ENCODE data around the gene HNF1A. TPM values are rescaled to one million over a fixed set of nuclear protein-coding genes. Genes with fewer than 3 reads are reported as not detected.

Gene HNF1A
- total RNA-seq, 1 donor from 2014 or later = not detected

DNA sequence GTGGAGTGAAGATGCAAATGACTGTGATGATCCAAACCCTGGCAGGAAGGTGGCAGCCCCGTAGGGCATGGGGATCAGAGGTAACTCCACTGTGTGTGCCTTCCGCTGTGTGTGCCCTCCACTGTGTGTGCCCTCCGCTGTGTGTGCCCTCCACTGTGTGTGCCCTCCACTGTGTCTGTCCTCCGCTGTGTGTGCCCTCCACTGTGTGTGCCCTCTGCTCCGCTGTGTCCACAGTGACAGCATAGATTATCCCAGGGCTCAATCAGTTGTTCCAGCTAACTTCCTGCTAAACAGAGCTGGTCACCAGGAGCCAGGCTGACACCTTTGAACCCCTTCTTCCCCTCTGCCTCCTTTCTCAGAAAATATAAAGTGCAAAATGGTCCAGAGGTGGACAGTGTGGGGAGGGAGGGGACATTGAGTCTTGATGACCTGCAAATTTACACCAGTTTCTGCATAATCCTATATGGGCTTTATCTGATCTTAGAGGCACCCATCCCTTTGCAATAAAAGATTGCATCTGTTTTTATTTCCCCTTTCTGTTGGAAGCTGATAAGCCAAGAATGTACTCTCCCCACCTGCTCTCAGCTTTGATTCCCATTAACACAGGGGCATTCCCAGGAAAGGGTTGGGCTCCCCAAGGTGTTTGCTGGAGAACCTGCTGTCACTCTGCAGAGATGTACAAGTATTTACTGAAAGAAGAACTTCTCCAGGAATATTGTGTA, 21.6 kb upstream of the HNF1A start:
- no peak for DNase-seq (ENCODE audit: low read depth, low spot score)

DNA sequence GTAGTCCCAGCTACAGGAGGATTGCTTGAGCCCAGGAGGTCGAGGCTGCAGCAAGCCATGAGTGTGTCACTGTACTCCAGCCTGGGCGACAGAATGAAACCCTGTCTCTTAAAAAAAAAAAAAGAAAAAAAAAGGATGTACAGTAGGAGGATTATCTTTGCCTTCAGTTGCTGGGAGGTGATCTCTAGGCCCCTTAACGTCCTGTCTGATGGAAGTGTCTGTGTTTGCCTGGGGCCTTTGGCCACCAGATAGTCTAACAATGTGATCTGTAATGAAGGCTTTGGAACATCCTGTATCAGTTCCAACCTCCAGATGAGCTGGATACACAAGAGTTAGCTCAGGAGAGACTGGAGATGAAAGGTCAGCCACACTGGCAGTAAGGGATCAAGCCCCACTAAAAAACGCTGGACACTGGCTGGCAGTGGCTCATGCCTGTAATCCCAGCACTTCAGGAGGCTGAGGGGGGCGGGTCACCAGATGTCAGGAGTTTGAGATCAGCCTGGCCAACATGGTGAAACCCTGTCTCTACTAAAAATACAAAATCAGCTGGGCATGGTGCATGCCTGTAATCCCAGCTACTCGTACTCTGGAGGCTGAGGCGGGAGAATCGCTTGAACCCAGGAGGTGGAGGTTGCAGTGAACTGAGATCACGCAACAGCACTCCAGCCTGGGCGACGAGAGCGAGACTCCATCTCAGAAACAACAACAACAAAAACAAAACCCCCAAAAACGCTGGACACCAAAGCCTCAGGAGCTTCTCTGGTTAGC, 19.0 kb upstream of the HNF1A start:
- no peak for DNase-seq (ENCODE audit: low read depth, low spot score)

DNA sequence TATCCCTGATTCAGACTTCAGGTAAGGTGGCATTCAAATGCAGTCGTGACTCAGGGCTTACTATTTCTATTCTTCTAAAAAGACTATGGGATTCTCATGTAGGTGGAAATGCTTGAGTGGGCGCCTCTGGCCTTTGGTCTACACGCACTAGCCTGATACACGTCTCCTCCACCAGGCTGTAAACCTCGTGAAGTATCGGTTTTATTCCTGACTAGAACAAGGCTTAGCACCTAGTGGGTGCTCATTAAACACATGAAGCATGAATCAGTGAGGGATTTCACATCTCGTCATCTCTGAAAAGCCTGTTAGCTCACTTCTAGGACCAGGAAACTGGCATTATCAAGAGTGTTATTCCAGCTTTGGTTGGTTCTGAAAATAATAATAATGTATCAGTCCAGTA, 17.7 kb upstream of the HNF1A start:
- no peak for DNase-seq (ENCODE audit: low read depth, low spot score)

DNA sequence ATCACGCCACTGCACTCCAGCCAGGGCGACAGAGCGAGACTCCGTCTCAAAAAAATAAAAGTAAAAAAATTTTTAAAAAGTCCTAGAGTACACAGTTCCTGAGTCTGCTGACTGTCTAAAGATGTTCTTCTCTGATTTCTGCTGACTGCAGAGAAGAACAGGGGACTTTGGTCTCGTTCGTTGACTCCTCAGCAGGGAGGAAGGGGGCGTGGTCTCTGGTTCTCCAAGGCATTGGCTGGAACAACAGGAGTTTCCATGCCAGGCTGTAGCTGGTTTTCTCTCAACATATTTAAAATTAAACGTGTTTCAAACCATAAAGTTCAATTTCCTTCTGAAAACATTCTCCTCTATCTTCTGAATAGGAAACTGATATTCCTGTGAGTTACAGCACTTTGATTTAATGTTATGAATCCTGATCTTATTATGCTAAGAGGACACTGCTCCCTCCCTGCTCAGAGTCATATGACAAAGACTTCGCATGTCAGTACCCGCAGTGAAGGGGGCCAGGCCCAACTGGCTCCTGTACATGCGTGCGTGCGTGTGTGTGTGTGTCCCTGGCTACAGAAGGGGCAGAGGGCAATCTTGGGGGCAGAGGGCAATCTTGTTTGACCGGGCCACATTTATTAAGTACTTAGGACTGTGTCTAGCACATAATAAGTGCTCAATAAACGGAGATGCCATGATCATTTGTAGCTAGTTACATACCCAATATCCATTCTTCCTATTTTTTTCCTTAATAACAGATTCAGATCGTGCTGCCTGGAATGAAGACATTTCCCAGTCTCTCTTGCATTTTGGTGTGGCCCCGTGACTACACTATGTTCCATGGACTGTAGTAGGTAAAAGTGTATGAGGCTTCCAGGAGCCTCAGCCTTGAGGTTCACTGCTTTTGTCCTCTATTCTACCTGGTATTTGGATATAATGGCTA, 16.5 kb upstream of the HNF1A start:
- no peak for DNase-seq (ENCODE audit: low read depth, low spot score)

DNA sequence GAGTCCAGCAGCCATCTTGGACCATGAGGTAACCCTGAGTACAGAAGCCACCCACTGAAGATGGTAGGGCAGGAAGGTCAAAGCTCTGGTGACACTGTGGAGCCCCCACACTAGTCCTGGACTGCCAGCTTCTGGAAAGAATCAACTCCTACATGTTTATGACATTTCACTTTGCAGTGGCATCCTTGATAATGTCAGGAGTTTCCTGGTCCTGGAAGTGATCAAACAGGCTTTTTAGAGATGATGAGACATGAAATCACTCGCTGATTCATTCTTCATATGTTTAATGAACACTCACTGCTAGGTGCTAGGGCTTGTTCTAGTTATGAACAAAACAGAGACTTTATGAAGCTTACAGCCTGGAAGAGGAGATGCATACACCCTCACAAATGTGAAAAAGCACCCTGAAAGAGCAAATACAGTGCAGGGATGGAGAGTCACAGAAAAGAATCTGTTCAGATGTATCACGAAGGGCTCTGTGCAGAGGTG, 15.8 kb upstream of the HNF1A start:
- DNase-seq (ENCODE audit: low read depth, low spot score) = no peak

DNA sequence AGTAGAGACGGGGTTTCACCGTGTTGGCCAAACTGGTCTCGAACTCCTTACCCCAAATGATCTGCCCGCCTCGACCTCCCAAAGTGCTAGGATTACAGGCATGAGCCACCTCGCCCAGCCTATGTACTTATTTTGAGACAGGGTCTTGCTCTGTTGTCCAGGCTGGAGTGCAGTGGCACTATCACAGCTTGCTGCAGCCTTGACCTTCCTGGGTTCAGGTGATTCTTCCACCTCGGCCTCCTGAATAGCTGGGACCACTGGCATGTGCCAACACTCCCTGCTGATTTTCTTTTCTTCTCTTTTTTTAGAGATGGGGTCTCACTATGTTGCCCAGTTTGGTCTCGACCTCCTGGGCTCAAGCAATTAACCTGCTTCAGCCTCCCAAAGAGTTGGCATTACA, 14.0 kb upstream of the HNF1A start:
- DNase-seq (ENCODE audit: low read depth, low spot score) = no peak

DNA sequence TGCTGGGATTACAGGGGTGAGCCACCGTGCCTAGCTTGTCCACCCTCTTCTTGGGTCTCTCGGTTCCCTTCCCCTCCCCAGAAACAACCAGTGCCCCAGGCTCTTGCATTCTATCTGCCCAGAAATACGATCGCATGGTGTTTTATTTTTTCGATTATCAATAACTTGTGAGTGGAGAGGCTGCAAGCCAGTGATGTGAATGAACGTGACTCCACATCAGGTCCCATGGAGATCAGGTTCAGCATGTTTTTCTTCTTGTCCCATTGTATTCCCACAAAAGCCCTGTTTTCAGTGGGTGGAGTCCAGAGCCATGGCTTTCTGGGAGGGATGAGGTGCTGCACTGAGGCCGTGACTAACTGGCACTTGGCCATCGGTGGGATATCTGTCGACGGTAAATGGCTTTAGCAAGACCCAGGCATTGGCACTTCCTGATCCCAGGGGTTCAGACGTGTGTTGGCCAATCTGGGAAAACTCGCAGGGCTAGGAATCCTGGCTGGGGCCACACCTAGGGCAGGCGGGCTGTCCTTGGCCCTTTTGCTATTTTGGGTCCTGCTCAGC, 12.7 kb upstream of the HNF1A start:
- DNase-seq (ENCODE audit: low read depth, low spot score) = no peak

DNA sequence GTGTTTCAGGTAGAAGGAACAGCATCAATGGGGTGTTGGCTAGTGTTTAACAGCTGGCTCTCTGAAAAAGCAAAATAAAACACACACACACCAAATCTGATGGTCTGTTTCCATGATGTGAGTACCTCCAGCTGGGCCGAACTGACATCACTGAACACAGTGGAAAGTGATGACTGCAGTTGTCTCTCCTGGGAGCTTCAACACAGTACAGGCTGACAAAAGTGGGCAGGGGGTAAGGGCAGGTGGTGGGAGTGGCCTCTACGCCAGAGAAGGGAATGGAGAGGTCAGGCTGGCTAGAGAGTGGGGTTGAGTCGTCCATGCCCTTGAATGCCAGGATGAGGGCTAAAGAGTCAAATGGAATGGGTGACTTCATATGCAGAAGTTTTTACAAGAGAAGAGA, 8.0 kb upstream of the HNF1A start:
- DNase-seq (ENCODE audit: low read depth, low spot score) = no peak

DNA sequence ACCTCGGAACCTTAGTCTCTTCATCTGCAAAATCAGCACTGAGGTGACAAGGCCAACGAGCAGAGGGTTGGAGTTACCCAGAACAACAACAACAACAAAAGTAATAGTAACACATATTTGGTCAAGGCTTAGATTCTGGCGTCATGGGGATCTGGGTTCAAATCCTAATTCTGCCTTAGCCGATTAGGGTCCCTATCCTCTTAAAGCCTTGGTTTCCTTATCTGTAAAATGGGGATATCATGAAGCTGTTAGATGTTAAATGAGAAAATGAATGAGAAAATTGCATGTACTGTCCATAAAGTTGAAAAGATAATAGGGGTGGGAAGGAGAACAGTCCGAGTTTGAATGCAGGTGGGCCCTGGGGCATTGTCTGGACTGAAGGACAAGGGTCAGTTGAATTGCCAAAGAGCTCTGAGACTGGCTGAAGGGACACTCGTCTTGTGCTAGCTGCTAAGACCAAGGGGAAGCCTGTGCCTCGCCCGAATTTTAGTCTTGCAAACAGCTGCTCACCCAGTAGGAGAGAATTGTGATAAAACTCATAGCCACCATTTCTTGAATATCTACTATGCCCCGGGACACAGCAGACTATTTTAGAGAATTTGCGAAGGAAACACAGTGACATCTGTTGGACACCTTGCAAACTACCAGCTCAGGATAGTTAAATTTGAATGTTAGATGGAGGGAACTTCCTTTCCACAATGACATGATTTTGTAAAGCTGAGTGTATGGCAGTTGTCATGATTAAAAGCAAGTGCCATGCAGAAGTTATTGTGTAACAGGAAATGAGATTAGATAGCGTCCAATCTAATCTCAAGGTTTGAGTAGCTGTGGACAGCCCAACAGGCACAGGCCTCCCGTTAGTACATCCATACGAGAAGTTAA, 6.8 kb upstream of the HNF1A start:
- no peak for DNase-seq (ENCODE audit: low read depth, low spot score)

DNA sequence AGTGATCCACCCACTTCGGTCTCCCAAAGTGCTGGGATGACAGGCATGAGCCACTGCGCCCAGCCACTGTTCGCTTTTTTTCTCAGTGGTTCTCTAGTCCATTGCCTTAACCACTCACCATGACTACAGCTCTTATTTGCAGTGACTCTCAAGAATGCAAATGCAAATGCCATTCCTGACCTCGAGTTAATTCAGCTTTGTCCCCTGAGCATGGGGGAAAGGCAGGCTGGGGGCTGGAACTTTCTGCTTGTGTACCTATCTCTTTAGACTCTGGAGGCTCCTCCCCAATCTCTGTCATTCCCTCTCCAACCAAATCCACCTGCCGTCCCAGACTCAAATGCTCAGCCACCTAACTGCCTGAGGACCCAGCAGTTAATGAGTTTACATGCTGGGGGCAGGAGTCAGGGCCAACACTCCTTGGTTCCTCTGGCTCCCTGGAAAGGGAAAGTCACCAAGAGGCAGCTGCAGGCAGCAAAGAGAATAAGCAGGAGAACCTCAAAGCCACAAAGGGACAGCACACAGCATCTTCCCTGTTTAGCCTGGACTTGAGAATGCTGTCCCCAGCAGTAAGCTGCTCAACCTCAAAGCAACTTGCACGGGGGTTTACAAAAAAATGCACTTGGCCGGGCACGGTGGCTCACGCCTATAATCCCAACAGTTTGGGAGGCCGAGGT, 5.3 kb upstream of the HNF1A start:
- no peak for DNase-seq (ENCODE audit: low read depth, low spot score)

DNA sequence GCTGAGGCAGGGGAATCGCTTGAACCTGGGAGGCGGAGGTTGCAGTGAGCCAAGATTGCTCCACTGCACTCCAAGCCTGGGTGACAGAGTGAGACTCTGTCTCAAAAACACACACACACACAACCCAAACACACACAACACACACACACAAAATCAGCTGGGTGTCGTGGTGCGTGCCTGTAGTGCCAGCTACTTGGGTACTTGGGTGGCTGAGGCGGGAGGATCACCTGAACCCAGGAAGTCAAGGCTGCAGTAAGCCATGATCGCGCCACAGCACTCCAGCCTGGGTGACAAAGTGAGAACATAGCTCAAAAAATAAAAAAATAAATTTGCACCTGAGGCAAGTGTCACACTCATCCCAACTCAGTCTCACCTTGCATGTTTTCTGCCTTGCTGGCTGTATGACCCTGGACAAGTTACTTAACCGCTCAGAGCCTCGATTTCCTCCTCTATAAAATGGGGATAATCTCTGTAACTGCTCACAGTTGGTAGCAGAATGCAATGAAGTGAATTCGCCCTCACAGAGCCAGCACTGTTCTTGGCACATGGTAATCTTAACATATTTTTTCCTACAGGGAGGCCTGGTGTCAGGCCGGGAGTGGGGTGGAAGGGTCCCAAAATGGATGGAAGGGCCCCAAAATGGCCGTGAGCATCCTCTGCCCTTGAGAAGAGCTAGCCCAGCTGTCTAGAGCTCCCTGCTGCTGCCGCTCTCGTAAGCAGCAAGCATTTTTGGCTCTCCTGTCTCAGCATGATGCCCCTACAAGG, 630 bp upstream of the HNF1A start:
- DNase-seq (ENCODE audit: low read depth, low spot score) = no peak

DNA sequence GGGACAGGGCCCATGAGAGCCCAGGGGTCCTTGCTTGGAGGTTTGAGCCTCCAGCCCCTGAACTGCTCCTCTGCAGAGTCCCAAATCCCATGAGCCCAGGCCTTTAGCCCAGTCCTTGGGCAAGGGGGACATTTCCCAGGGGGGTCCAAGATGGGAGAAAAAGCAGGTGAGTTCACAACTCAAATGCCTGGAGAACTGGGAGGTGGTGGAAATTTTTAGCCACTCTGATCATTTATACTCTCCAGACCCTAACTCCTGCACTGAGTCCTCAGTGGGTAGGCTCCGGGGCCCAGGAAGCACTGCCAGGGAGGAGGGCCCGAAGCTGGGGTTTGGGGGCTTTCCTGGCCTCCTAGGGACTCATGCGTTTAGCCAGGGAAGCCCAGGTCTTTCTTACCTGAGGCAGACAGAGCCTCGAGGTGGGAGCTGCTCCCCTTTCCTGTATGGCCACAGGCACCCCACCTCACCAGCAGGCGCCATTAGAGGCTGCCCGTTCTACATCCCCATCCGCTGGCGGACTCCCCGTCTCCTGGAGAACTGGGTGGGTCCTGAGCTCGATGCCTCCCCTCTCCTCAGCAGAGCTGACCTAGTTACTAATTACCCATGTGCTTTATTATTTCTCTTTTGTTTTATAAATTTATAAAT, 998 bp downstream of the HNF1A start:
- no peak for DNase-seq (ENCODE audit: low read depth, low spot score)

DNA sequence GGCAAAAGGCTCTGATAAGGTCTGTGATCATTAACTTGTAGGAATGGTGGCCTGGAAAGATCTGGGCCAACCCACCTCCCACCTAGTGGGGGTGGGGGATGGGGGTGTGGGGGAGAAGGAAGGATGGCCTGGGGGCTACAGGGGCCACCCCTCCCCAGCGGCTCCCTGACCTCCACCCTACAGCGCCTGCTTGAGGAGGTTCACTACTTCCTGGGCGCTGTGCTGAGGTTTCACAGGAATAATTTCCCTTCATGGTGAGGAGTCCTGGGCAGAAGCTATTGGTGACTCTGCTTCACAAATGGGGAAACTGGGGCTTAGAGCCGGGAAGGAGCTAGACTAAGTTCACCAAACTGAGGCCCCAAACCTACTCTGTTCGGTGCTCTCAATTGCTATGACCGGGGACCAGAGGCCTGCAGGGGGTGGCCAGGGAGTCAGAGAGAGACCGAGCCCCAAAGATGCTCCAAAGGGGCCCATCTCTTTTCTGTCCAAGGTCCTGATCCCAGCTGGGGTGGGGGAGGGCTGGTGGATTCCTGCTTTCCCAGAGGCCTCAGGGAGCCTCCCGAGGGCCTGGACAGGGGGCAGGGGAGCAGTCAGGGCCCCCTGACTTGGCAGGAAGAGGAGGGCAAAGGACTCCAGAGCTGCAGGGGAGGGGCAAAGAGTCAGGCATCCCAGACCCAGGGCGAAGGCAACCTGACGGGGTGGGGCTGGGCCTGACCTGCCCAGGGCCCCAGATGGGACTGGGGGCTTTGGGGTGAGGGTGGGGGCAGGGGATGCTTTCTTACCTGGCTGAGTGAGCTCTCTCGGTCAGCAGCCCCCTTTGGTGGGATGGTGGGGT, 1.7 kb downstream of the HNF1A start:
- DNase-seq (ENCODE audit: low read depth, low spot score) = no peak

DNA sequence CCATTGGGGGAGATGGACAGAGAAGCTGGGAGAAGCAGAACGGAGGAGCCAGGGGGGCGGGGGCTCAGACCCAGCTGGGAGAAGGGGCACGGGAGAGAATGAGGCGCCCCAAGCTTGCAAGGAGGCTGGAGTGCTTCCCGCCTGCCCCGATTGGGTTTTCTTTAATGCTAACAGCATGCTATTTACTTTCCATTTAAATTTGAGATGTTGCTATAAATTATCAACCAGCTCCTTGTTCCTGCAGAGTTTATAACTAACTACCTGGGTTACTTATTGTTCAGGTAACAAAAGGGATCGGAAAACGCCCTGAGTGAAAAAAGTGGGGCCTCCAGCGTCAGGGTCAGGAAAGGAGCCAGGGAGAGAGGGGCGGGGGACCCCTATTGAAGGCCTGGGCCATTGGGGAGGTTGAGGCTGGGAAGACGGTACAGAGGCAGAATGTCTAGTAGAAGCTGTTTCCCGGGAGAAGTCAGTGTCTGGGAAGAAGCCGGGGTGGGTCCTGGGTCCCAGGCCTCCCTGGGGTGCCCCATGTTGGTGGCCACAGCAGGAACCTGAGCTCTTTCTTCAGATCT, 2.5 kb downstream of the HNF1A start:
- DNase-seq (ENCODE audit: low read depth, low spot score) = no peak

DNA sequence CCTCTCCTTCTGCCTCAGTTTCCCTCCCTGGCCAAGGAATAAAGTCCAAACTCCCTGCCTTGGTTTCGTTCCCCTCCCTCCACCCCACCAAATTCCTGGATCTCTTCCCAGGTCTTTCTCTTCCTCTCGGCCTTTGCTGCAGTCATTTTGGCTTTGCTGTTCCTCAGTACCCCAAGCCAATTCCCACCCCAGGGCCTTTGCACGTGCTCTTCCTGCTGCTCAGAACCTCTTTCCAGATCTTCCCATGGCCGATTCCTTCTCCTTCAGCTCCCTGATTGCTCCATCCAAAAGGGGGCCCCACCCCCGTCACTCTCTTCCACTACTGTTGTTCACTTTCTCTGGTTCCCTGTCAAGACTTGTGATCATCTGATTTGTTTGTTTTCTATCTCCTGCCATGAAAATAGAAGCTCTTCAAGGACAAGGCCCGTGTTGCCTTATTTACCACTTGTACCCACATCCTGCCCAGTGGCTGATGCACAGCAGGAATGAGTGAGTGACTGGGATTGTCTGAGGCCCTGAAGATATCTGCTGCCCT, 3.1 kb downstream of the HNF1A start:
- DNase-seq (ENCODE audit: low read depth, low spot score) = no peak

DNA sequence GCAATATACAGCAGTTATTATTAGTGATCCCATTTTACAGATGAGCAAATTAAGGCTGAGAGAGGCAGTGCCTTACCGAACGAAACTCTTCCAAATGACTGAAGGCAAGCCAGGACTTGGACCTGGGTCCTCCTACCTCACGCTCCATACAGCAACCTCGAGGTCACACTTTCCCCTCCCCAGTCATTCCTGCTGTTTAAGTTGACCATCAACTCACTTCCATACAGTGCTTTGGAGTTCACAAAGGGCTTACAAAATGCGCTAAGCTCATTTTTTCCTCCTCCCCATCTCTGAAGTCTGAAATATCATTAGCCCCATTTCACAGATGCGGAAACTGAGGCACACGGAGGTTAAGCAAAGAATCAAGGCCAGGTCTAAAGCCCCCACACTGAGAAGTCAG, 4.3 kb downstream of the HNF1A start:
- DNase-seq (ENCODE audit: low read depth, low spot score) = no peak

DNA sequence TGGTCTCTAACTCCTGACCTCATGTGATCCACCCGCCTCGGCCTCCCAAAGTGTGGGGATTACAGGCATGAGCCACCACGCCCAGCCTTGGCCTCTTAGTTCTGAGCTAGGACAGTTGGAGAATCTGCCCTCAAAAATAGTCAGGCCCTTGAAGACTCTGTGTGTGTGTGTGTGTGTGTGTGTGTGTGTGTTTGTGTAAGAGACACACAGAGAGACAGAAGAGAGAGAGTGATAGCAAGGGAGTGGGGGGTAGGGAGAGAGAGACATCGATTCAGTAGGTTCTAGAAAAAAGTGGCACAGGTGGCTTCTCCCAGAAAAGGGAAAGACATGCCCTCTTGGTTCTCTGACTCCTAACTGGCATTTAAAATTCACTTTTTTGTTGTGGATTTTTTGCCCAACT, 5.4 kb downstream of the HNF1A start:
- no peak for DNase-seq (ENCODE audit: low read depth, low spot score)

Data from pulmonary artery endothelial cell (primary cell).